Cardiac muscle cell (in vitro differentiated cells and primary cell): ENCODE results near the gene NRM. TPM values are rescaled to one million over a fixed set of nuclear protein-coding genes. Genes with fewer than 3 reads are reported as not detected.

Experiments used
- DNase-seq, 2 donors: peaks; one replicate each; pipeline versions ENCODE4 v3.0.0 to v3.0.0-alpha.2; 2010 to 2017; ENCODE audit warnings: low read depth in 1 of 2, low spot score in 1 of 2
- H3K27ac ChIP-seq: fragments of 200-600 bp; sonication (generic); 2 replicates; pipeline ENCODE4 v1.5.1; 2016
- H3K27me3 ChIP-seq: fragments of 200-600 bp; sonication (generic); 2 replicates; pipeline ENCODE4 v1.6.0; 2016; ENCODE audit warnings: control low read depth
- H3K36me3 ChIP-seq: fragments of 200-600 bp; sonication (generic); 2 replicates; pipeline ENCODE4 v1.5.1; 2016; ENCODE audit warnings: control low read depth
- H3K4me1 ChIP-seq: fragments of 200-600 bp; sonication (generic); 2 replicates; pipeline ENCODE4 v1.8.1; 2017; ENCODE audit warnings: low read depth, mild to moderate bottlenecking, mixed run types
- H3K4me3 ChIP-seq: fragments of 200-600 bp; sonication (generic); 2 replicates; pipeline ENCODE4 v1.5.1; 2016; ENCODE audit warnings: mild to moderate bottlenecking
- H3K9me3 ChIP-seq: fragments of 200-600 bp; sonication (generic); 2 replicates; pipeline ENCODE4 v1.5.1; 2017; ENCODE audit warnings: low read depth, mild to moderate bottlenecking, control low read depth
- polyA plus RNA-seq: library from polyadenylated mRNA; unstranded; fragments of >200 nt; fragmentation: Nextera tagmentation; extraction: Ambion mirVana; gene quantifications from 2 replicates; pipeline ENCODE4 v1.2.1, GENCODE V29; 2016
- total RNA-seq: library from RNA; depleted of rRNA; stranded (reverse); fragments of >200 nt; gene quantifications from 2 replicates; pipeline ENCODE4 v1.2.3, GENCODE V29; 2016
- TF ChIP-seq, protein P1 (sequence below): IDR thresholded peaks from 2 replicates; pipeline ENCODE4 v1.5.1; 2012; ENCODE audit warnings: low read depth, mild to moderate bottlenecking, low read length

NRM gene
- total and polyA plus RNA-seq, 2 experiments from 2014 or later: 17.2 to 29.1 TPM

DNA sequence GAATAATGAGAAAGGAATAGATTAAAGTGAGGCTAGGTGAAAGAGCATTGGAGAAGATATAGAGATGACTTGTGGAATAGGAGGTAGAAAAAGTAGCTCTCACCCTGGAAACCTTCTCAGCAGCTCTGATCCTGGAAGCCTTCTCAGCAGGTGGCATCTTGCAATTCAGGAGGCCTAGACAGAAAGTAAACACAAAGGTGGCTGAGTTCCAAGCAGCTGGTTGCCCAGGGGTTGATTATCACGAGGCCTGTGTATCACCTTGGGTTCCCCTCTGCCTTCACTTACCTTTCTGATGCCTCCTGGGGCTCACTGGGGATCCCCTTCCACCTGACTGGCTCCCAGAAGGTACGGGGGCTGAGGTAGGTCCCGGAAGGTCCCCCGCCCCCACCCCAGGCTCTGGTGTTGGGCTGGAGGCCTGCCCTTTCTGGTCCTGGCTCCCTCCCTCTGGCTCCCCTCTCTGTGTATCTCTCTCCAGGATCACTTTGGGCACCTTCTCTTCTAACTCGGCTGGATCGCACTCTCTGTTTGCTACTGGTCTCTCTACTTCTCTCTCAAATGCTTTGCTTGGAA lies 16.6 kb upstream of the NRM start:
- TF ChIP-seq, protein P1, sequence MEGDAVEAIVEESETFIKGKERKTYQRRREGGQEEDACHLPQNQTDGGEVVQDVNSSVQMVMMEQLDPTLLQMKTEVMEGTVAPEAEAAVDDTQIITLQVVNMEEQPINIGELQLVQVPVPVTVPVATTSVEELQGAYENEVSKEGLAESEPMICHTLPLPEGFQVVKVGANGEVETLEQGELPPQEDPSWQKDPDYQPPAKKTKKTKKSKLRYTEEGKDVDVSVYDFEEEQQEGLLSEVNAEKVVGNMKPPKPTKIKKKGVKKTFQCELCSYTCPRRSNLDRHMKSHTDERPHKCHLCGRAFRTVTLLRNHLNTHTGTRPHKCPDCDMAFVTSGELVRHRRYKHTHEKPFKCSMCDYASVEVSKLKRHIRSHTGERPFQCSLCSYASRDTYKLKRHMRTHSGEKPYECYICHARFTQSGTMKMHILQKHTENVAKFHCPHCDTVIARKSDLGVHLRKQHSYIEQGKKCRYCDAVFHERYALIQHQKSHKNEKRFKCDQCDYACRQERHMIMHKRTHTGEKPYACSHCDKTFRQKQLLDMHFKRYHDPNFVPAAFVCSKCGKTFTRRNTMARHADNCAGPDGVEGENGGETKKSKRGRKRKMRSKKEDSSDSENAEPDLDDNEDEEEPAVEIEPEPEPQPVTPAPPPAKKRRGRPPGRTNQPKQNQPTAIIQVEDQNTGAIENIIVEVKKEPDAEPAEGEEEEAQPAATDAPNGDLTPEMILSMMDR: no peak
- no peak for DNase-seq
- Histone ChIP-seq H3K9me3 (no peaks in the 10 kb centered on the region), H3K27ac (no peak overlapping the region), H3K36me3 (peaks cover 38% of the 10 kb centered on the region), H3K4me1 (no peaks in the 10 kb centered on the region), H3K27me3 (no peaks in the 10 kb centered on the region), H3K4me3 (no peak overlapping the region)

DNA sequence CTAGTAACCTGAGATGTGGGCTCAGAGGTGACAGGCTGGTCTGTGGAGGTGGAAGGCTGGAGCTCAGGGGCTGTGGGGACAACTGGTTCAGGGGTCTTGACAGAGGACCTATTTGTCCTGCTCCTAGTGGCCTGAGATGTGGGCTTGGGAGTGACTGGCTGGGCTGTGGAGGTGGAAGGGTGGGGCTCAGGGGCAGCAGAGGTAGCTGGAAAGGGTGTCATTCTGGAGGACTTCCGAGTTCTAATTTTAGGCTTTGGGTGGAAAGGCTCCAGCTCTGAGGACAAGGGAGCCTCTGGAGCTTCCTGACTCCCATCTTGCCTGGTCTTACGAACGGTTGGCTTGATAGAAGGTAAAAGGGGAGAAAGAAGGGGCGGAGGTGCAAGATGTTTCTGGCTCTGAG lies 14.8 kb upstream of the NRM start:
- no peak for DNase-seq
- peaks cover 26% of the 10 kb centered on the region for H3K36me3 ChIP-seq

DNA sequence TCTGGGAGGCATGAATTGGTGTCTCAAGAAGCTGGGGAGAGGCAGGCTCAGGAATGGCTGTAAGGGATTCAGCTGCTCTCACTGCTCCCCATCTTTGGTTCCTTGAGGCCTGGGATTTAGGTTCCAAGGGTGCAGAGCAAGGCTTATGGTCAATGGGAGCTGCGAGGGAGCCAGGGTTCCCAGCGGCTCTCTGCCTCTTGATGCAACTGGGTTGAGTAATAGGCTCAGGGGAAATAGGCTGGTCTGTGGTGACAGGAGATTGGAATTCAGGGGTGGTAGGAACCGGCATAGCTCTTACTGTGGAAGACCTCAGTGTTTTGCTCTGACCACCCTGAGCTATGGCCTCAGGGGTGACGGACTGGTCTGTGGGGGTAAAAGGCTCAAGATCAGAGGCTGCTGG lies 13.0 kb upstream of the NRM start:
- no peak overlapping the region for H3K4me3 ChIP-seq
- H3K9me3 ChIP-seq: no peaks in the 10 kb centered on the region
- H3K27ac ChIP-seq: no peak overlapping the region
- H3K4me1 ChIP-seq: no peaks in the 10 kb centered on the region
- TF ChIP-seq, protein P1: no peak
- H3K36me3 ChIP-seq: peaks cover 21% of the 10 kb centered on the region
- H3K27me3 ChIP-seq: no peaks in the 10 kb centered on the region
- no peak for DNase-seq

More for the DNA sequence above, 14.8 kb upstream of the NRM start:
- Histone ChIP-seq H3K27me3 (no peaks in the 10 kb centered on the region), H3K4me3 (no peak overlapping the region), H3K27ac (no peak overlapping the region), H3K9me3 (no peaks in the 10 kb centered on the region), H3K4me1 (no peaks in the 10 kb centered on the region)
- TF ChIP-seq, protein P1: no peak

DNA sequence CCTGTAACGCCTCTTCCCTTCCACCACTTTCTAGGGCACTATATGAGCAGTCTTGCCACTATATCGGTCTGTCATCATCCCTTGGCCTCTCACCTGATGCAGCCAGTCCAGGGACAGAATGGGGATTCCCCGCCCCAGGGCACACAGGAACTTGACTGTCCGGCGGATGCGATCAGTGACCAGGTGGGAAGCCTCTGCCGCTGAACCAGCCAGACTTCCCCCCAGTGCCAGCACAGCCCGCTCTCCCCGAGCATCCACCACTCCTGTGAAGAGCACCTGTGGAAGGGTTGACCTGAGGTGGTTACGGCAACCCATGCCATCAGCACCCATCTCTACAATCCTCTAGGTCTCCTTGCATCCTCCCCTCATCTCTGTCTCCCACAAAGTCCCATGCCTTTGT lies 12.2 kb upstream of the NRM start:
- H3K9me3 ChIP-seq: no peaks in the 10 kb centered on the region
- H3K27ac ChIP-seq: no peak overlapping the region
- H3K36me3 ChIP-seq: peaks cover 21% of the 10 kb centered on the region
- H3K27me3 ChIP-seq: no peaks in the 10 kb centered on the region
- no peaks in the 10 kb centered on the region for H3K4me1 ChIP-seq
- no peak for DNase-seq
- H3K4me3 ChIP-seq: no peak overlapping the region
- TF ChIP-seq, protein P1: no peak

DNA sequence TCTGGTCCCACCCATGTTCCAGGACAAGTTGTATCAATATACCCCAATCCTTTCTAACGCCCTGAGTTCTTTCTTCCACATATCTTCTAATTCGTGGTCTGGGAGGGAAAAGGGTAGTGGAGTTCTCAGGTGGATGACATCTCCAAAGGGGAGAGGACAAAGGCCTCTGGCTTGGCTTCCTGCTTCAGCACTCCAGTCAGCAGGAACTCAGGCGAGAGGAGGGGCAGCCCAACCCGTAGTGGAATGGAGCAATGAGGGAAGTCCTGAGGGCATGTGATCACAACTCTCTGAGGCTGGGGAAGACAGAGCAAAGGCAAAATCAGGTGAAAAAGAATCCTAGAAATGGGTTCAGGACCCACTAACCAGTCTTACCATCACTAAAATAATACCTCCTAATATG lies 9.6 kb upstream of the NRM start:
- Histone ChIP-seq H3K27ac (no peak overlapping the region), H3K27me3 (no peaks in the 10 kb centered on the region), H3K4me1 (no peaks in the 10 kb centered on the region), H3K4me3 (no peak overlapping the region), H3K9me3 (no peaks in the 10 kb centered on the region), H3K36me3 (peaks cover 15% of the 10 kb centered on the region)
- TF ChIP-seq, protein P1: no peak
- DNase-seq: no peak
